HG03097 (cell line): Measurements from ENCODE around the gene CACFD1.

ENCODE experiments used
- ATAC-seq: cut with Tn5 transposase; IDR thresholded peaks from one replicate; pipeline ENCODE4 v1.9.1; 2021; ENCODE audit not compliant: unreplicated experiment, low FRiP score

CACFD1 gene

DNA sequence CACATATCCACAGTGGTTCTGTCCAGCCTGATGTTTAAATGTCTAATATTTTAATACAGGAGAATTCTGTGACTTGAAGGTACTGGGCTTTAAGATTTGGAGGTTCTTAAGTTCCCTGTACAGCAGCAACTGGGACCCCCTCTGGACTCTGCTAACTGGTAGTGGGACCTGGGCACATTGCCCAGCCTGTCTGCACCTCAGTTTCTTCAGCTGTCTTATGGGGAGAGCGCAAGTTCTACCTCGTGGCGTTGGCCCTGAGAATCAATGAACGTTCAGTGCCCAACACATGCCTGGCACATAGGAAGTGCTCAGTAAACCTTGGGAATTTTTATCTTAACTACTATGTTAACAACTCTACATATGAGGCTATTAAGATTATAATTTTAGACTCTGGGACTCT is 17.7 kb downstream of the CACFD1 start:
- ATAC-seq = no peak

- peak; percentile 25 for ATAC-seq
Measured at GRCh38 chr9:133477992-133478850, 18.4 kb downstream of the CACFD1 start.

GRCh38 chr9:133478851-133479711 is 19.3 kb downstream of the CACFD1 start, which contains the start of gene SLC2A6:
Gene SLC2A6 (minus strand): TSS chr9:133479099. CDS start chr9:133479059, 40 bp downstream.
- ATAC-seq = peak; percentile 81

DNA sequence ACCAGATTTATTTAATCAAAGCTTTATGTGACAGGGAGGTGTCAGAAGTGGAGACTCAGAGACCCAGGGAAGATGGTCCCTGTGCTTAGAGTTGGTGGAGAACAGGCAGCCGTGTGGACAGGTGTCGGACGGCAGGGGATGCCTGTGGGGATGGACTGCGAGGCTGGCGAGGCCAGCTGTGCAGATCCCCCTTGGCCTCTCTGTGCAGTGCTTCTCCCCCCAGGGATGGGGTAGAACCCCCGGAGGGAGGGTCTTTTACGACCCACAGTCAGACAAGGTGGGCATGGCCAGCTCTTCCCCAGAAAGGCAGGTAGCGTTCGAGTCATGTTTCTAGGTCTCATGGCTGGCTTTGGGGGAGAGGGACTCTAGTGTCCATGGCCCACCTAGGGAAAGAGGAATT is 23.8 kb downstream of the CACFD1 start:
- ATAC-seq = no peak

- ATAC-seq = no peak
Measured at GRCh38 chr9:133484671-133485437, 25.1 kb downstream of the CACFD1 start.

GRCh38 chr9:133485531-133486260 is 25.9 kb downstream of the CACFD1 start:
- ATAC-seq = no peak

DNA sequence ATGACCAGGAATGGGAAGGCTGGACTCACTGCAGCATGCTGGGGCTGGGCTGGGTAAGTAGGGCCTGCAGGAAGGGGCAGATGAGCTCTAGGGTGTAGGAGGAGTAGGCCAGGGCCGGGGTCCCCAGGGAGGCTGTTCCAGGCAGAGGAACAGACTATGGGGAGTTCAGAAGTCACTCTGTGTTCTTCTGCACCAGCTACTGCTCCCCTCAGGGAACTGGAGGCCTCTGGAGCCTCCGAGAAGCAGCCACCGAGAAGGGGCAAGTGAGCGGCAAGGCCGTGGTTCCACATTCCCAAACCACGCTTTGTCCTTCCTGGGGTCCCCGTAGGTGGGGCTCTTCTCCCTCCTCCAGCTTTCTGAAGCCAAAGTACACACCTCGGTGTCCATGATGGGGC is 27.6 kb downstream of the CACFD1 start:
- ATAC-seq = no peak

- no peak for ATAC-seq
Measured at GRCh38 chr9:133488686-133489252, 29.0 kb downstream of the CACFD1 start.

GRCh38 chr9:133489253-133490190 is 29.7 kb downstream of the CACFD1 start:
- no peak for ATAC-seq

DNA sequence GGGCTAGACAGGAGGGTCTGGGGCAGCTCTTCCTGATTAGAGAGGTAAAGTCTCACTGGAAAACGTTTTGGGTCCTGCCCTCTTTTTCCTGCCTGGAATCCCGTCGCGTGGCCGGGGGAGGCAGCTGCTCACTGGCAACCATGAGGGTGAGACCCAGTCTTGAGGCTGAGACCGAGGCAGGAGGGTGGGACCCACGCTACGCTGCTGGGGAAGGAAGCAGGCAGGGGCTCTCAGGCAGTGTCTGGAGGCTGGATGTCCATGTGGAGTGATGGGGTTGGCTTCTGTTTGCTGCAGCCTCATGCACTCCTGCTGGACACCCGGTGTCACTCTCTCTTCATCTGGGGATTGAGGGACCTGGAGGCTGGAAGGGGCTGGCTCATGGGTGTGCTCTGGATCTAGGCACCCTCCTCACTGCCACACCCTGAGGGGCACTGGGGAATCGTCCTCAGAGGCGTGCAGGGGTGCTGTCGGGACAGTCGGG is 30.5 kb downstream of the CACFD1 start:
- no peak for ATAC-seq

DNA sequence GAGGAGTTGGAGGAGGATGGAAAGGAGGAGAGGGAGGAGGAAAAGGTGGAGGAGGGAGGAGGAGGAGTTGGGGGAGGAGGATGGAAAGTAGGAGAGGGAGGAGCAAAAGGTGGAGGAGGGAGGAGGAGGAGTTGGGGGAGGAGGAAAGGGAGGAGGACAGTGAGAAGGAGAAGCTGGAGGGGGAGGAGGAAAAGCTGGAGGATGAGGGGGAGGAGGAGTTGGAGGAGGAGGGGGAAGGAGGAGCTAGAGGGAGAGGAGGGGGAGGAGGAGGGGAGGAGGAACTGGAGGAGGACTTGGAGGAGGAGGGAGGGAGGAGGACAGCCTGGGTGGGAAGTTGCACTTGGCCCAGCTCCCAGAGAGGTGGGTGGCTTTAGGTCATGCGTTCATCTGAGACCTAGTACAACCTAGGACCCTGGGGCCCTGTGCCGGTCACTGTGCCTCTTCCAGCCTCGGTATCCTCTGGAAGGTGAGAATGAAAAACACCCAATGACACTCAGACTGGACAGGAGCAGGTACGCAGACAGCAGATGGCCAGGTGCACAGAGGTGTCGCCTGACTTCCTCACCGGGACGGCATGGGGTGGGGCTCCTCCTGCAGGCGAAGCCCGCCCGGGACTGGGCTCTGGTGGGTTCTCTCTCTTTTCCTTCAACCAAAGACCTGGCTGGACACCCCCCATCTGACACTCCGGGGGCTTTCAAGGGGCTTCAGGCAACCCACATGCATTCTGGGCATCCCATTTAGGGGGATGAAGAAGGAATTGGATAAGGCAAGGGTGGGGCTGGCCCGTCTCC is 31.3 kb downstream of the CACFD1 start:
- ATAC-seq = no peak

GRCh38 chr9:133491656-133491925 is 31.8 kb downstream of the CACFD1 start:
- no peak for ATAC-seq

- no peak for ATAC-seq
Measured at GRCh38 chr9:133492061-133493021, 32.6 kb downstream of the CACFD1 start.

- no peak for ATAC-seq
Measured at GRCh38 chr9:133493428-133493827, 33.6 kb downstream of the CACFD1 start.

DNA sequence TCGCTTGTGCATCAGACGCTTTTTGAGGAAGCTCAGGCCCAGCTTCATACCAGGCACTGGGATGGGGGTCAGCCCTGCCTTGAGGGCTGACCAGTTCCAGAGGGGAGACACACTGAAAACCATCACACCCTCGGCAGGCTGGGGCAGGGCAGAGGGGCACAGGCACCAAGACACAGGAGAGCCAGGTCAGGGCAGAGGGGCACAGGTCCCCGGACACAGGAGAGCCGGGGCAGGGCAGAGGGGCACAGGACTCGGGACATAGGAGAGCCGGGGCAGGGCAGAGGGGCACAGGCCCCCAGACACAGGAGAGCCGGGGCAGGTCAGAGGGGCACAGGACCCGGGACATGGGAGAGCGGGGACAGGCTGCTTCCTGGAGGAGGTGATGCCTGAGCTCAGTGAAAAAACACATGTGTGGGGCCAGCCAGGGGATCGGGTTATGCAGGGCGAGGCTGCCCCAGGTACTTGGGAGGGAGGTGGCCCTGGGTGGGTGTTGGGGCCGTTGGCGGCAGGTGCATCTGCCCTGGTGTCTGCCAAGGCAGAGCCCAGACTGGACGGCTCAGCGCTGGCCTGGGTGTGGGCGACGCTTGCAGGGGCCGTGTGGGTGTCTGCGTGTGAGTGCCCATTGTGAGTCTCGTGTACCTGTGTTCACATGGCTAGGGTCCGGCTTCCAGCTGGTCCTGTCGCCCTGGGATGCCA is 34.2 kb downstream of the CACFD1 start:
- no peak for ATAC-seq

DNA sequence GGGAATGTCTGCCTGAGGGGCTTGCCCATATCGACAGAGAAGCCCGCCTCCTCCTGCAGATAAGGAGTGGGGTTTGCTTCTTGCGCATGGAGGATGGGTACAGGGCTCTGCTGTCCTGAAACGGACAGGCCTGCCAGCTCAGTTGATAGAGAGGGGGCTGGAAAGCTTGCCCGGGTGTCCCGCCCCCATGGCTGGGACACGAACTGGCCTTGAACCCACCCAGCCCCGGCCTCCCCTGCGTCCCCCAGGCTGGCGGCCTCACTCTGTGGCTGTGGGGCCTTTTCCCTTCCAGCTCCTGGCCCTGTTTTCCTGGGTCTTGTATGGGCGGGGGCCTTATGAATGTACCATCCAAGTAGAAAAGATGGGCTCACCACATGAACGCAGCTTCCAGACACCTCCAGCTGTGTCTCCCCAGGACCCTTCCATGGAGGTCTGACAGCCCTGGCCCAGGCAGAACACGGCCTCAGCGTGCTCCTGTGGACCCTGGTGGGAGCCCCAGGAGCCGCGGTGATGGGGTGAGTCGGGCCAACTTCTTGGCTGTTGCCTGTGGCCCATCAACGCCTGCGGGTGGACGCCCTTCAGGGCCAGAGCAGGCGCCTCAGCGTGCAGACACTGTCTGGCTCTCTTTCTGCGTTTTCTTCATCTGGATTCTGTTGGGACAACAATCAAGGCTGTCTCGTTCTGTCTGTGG is 35.0 kb downstream of the CACFD1 start:
- no peak for ATAC-seq
